ENCODE results near the gene CAPN8.
A peak's percentile ranks its signal among the peaks of the same experiment; 100 is the strongest.

The CAPN8 gene

DNA sequence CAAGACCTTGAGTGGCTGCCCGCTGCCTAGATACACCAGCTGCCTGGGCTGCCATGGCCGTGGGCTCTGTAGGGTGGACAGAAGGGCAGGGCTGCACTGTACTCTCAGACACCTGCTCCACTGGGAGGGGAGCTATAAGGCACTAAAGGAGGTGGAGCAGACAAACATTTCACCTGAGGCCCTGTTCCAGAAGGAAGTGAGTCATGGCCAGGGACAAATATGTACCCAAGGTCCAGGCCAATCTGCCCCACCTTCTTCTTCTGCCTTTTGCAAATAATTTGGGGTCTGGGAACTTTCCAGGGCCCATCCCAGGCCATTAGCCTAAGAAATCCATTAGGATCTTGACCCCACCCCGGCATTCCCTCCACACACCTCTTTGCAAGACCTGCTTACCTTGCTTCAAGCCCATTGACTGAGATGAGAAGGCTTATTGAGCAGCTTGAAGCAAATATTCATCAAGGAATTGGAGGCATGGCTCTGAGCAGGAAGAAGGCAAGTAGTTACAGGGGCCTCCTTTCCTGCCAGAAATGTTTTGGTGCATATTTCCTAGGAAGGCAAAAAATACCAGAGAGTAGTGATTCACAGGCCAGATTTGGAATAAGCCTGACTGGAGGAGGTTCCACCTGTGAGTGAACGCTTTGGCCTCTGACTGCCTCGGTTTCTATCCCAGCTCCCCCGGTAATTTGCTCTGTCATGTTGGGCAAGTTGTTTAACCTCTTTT, at the start of gene CAPN8:
TSS of gene CAPN8 (minus strand) at position 110 of the 721 bp plus-strand sequence. CDS start at position 55, 55 bp downstream.
- DNase-seq, result no peak

DNA sequence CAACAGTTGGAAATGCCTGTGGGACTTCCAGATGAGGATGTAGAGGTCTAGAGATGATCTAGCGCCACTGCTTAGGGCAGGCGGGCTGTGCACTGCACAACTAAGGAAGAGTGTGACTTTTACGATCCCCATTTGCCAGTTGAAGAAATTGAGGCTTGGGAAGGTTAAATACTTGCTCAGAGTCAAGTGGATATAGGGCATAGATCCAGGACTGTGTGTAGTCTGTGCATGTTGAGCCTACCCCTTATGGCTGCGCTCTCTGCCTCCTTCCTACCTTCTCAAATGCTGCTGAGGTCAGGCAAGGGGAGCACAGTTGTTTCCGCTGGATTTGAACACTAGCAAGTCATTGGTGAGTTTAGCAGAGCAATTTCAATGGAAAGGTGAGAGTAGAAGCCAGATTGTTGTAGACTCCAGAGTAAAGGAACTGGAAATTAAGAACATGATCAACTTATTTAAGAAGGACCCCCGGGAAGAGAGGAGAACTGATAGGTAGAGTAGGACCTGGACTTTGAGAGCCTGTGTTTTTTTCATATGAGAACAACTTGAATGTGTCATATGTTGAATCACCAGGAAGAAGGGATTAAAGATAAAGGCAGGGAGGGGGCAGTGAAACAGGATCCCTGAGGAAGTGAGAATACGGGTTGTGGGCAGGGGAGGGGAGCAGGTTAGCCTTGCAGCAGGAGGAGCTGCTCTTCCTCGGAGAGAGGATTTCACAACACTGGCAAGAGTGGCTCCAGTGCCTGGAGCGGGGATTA, 49.5 kb upstream of the CAPN8 start:
- no peak for DNase-seq

DNA sequence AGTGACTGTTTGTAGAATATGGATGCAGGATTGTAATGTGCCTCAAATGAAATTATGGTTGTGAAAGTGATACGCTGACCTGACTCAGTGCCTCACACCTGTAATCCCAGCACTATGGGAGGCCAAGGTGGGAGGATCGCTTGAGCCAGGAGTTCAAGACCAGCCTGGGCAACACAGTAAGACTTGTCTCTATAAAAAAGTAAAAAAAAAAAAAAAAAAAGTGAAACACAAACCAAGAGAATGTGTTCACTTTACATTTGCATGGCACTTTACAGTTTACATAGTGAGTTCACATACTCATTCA, 48.9 kb upstream of the CAPN8 start:
- DNase-seq, result no peak

DNA sequence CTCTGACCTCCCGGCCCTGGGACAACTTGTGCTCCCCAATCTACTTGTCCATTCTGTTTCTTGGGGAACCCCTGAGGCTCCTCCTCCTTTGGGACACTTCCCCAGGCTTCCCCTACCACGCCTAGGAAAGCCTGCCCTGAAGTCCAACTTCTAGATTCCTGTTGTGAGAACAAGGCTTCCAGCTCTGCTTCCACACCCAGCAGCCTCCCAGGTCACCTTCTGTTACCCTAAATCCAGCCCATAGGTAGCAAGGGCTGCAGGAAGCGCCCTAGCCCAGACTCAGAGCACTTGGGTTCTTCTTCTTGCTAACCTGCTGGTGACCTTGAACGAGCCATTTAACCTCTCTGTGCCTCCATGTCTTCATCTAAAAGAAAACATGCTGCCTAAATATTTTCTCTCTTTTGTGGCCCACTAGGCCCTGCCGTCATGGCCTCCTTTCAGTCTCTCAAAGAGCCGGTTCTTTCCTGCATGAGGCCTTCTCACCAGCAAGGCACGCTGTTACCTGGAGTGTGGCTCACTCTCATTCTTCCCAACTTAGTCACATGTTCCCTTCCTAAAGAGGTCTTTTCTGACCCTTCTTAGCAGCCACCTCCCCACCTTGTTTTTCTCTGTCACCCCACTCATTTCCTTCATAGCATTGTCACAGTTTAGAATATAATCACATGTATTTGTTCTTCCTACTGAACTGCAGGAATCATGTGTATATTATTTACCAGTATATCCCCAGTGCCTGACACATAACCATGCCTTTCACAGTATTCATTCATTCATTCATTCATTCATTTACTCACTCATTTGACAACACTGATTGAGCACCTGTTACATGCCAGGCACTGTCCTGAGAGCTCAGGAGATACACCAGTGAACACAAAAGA, 48.3 kb upstream of the CAPN8 start:
- DNase-seq, result no peak

DNA sequence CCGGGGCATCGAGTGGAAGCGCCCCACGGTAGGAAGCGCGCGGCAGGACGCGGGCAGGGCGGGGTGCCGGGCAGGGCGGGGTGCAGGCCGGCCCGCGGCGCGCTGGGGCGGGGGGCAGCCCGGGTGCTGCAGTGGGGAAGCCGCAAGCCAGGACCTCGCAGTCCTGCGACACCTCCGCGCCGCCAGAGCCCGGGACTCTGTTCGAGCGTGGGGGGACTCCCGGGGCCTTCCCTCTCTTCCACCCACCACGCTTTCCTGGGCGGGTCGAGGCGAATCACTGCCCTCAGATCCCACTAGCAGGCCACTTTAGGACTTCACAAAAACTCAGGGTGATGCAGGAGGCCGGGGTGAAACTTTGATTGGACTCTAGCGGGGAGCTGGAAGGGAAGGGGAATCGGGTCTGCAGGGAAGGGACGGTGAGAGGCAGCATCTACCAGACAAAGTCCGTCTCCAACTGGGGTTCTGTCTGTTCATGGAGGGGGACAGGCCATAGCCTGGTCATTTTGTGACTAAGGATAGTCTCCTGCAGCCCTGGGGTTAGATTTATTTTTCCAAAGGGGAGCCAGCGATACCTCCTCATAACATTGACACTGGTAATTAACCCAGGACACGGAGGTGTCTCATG, 47.5 kb upstream of the CAPN8 start:
- DNase-seq, result peak; percentile 75

DNA sequence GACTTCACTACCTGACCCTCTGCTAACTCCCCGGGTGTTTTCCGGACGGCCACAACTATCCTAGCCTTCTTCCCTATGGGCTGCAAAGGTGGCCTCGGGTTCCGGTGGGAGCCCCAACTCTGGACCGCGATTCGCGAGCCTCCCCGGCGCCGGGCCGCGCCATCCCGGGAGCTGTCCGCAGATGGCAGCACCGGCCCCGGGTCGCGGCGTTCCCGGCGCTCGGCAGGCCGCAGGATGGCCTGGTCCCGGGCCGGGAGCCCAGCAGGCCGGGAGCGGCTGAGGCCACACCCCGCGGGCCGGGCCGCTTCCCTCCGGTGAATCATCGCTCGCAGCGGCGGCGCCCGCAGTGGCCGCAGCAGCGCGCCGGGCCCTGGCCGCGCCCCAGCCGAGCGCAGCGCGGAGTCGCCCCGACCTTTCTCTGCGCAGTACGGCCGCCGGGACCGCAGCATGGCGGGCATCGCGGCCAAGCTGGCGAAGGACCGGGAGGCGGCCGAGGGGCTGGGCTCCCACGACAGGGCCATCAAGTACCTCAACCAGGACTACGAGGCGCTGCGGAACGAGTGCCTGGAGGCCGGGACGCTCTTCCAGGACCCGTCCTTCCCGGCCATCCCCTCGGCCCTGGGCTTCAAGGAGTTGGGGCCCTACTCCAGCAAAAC, 46.8 kb upstream of the CAPN8 start, which contains the start of gene CAPN2:
TSS of gene CAPN2 (plus strand) at position 346 of the 656 bp plus-strand sequence. CDS start at position 448, 102 bp downstream.
- peak; percentile 82 for DNase-seq

DNA sequence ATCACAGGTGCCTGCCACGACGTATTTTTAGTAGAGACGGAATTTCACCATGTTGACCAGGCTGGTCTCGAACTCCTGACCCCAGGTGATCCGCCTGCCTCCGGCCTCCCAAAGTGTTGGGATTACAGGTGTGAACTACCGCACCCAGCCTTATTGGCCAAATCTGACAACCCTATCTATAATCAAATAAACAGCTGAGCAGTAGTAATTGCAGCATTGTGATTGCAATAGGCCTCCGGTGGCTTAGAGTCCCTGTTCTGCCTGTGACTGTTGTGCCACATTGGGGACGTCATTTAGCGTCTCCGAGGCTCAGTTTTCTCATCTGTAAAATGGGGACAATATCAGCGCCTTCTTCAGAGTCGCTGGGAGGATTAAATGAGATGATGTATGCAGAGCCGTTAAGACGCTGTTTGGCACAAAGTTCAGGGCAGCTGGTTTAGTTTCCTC, 46.3 kb upstream of the CAPN8 start:
- no peak for DNase-seq

DNA sequence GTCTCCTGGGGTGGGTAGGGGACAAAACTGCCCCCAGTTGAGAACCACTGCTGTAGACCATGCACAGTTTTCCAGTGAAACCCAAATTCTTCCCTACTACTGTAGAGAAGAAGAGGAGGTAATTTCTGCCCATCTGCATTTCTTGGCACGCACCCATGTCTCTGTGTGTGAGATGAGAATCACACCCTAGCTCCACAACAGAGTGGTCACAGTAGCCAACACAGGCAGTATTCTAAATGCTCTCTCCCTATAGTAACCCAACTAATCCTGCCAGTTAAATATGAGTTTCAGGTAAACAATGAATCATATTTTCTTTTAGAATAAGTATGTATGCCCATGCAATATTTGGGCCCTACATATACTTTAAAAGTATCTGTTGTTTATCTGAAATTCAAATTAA, 45.7 kb upstream of the CAPN8 start:
- no peak for DNase-seq

DNA sequence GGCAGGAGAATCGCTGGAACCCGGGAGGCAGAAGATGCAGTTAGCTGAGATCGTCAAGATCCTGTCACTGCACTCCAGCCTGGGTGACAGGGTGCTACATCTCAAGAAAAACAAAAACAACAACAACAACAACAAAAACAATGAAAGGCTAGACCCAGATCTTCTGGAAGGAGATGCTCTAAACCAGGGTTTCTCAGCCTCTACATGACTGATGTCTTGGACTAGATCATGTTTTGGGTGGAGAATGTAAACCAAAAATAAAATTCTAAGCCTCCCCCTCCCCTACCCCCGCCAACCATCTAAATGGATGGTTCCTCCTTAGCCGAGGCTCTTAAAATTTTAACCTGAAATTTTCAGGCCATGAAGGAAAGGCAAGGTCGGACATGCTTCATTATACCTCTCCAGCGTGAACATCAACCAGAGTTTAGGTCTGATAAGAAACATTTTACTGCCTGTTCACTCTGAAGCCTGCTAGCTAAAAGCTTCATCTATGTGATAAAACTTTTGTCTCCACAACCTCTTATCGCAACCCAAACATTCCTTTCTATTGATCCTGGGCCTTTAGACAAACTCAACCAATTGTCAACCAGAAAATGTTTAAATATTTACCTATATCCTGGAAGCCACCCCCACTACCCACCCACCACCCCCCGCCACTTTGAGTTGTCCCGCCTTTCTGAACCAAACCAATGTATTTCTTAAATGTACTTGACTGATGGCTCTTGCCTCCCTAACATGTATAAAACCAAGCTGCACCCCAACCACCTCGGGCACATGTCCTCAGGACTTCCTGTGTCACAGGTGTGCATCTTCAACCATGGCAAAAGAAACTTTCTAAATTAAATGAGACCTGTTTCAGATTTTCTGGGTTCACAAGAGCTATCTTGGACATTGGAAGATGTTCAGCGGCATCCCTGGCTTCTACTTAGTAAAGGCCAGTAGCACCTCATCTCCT, 45.0 kb upstream of the CAPN8 start:
- no peak for DNase-seq

DNA sequence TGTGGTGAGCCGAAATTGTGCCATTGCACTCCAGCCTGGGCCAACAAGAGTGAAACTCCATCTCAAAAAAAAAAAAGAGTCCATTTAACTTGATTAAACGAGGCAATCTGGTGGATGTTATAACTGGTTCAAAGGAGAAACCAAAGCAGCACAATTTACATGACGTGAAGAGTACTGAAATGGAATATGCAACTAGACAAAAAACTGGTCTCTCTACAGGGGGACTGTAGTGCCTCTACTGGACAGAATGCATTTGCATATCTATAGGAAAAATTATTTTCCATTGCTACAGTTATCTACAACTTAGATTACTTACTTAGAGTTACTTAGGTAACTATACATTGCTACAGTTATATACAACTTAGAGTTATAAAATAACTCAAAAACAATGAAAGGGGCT, 44.1 kb upstream of the CAPN8 start:
- DNase-seq, result no peak

DNA sequence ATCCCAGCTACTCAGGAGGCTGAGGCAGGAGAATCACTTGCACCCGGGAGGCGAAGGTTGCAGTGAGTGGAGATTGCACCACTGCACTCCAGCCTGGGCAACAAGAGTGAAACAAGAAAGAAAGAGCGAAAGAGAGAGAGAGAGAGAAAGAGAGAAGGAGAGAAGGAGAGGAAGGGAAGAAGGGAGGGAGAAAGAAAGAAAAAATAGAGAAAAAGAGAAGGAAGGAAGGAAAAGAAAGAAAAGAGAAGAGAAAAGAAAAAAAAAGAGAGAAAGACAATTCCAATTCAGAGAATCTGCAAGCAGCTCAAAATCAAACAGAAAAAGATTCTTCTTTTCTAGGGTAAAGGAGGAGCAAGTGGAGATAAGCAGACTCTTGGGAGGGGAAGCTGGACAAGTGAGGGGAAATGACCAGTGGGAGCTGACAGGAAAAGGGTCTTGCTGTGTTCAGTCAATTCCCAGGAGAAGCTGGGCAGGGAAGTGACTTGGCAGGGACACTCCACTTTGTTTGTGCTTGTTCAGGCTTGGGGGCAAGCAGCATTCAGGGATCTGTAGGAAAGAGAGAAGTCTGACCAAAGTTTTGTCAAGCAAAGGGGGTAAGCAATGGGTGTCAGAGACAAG, 43.3 kb upstream of the CAPN8 start:
- no peak for DNase-seq

DNA sequence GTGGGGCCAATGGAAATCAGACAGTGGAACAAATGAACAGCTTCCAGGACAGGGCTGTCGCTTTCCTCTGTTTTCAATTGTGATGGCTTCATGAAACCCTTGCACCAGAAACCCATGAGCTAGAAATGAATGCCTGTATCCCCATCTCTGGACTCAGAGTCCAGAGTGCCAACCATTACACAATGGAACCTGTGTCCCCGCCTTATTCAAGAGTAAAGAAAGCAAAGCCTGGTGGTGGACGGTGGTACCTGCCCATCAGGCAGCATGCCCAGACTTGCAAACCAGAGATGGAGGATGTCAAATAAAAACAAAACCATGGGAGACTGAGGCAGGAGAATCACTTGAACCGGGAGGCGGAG, 42.5 kb upstream of the CAPN8 start:
- DNase-seq, result no peak

DNA sequence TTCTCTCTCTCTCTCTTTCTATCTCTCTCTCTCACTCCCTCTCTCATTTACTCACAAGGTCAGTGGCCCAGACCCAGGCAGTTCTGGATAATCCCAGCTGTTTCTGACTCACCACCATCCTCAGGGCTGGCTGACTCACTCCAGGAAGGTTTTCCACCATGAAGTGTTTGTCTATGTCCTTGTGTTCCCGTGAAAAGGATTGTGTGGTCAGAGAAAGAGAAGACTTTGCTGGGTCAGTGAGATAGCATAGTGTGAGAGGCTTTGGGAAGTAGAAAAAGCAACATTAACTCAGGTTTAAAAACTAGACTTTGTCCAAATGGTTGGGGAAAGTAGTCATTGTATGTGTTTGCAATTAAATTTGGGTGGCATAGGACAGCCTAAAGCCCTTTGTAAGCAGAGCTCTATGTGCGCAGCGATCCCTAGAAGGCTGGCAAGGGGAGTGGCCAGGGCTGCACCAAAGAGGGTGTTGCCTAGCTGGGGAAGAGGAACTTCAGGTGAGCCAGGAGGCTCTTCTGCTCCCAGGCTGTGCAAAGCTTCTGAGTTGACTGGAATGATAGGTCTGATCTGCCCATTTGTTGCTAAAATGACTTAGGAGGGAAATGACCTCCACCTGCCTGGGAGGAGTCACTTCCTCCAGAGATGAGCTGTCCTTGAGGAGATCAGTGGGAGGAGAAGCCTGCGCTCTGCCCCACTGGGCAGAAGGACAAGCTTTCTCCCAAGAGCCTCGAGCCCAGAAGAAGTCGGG, 41.9 kb upstream of the CAPN8 start:
- DNase-seq, result no peak

DNA sequence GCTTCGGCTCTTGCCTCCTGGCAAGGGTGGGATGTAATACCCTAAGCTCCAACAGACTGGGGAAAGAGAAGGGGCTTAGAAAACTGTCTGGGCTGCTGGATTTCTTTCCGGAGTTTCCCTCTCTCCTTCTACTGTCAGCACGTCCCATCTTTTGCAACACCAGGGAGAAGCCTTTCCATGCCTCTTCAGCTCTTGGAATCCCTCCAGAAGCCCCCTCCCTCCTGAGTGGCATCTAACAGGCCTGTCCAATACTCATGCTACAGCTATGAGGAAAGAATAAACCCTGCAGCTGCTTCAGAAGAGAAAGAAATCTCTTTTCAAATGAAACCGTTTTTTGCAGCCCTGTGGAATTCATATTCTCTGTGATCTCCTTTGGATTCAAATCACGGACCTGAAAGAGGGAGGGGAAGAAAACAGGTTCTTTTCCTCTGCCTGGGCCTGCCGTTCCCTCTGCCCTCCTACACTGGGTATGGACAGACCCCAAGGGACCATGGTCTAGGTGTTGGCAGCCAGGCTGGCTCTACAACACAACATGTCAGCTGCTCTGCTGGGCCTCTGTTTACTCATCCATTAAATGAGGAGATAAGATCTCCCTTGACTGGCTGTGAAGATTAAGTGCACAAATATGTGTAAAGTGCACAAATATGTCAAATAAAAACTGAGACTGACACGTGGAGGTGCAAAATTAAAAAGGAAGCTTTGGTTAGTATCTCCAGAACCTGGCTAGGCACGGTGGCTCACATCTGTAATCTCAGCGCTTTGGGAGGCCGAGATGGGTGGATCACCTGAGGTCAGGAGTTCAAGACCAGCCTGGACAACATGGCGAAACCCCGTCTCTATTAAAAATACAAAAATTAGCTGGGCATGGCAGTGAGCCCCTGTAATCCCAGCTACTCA, 40.8 kb upstream of the CAPN8 start:
- DNase-seq, result no peak

DNA sequence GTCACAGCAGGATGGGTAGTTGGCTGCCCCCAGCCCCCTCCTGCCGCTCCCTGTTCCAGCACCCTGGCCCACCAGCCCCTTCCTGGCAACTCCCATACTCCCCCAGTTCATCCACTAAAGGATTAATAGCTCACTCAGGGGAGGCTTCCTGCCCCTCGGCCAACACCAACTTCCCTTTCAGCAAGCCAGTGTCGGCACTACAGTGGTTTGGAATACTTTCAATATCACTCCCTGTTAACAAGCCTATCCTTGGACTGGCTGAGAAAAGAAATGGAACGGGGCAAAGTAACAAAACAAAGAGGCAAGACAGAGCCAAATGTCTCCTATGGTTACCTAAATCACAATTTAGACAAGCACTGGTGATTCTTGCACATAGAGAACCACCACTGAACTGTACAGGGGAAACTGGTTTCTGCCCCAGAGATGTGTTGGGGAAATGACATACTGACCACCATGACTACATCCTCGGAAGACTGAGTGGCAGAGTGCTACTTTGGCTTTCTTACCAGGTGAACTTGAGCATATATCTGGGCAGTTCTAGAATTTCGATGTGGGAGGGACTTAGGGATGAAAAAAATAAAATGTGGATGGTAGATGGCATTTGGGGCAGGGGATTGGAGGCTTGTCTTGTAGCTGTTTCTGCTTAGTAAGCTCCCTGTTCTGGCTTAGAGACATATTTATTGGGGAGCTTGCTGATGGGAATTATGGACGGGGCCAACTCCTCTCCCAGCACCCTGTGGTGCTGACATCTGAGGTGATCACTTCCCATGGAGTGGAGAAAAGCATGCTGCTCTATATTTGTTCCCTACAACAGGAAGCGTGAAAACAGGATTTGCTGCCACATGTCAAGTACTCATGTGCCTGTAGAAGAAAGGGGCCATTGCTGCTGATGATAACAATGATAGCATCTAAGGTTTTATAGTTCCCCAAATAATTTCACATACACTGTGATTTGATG, 39.7 kb upstream of the CAPN8 start:
- no peak for DNase-seq

DNA sequence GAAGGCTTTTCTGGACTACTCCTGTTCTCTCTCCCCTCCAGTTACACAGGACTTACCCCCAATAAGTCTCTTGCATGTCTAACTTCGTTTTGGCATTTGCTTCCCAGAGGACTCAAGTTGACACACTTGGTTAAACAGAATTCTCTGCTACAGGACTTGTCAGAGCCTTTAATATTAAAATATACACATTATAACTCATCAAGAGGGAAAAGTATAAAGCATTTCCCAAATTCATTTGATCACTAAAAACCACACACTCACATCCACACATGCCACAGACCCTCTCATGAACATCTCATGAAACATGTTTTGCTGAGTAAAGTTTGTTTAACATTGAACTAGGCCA, 38.1 kb upstream of the CAPN8 start:
- DNase-seq, result no peak

DNA sequence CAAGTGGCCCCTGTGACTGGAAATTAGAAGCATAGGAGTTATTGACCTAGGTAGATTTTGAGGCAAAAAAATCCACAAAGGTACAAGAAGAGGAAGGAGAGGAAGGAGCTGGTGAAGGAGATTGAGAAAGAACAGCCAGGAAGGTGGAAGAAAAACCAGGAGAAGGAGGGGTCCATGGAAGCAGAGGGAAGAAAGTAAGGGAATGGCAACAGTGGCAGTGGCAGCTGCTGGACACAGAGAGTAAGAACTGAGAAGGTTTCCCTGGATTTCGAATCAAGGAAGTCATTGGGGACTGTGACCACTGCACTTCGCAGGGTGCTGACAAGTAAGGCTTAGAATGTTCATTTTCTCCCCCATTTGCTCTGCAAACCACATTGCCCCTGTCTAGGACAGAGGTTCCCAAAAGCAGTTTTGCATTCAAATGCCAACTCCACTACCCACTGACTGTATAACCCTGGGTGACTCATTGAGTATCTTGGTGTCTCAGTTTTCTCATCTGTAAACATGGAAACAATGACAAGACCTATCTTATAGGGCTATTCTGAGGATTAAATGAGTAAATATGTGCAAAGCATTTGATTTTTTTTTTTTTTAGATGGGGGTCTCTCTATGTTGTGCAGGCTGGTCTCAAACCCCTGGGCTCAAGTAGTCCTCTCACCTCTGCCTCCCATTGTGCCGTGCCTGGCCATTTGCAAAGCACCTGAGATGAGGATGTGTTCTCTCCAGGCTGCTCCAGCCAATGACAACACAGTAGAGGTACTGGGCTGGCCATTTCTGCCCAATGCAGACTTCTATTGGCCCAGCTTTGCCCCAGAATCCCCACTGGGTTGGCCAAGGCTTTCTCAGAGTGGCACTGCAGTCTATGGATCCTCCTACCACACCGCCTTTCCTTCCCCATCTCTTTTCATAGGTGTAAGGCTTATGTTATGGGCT, 37.5 kb upstream of the CAPN8 start:
- no peak for DNase-seq
